Endothelial cell of umbilical vein (primary cell): Measurements from ENCODE around the gene ASS1.

Source experiments
- CTCF ChIP-seq, 2 donors: IDR thresholded peaks; 1 replicate in 1 of 2; 2 replicates in 1 of 2; pipeline ENCODE4 v1.5.1; 2011; ENCODE audit warnings: low read length in 2 of 2, mild to moderate bottlenecking in 2 of 2, moderate library complexity in 2 of 2, control low read depth in 1 of 2, inconsistent platforms in 1 of 2, low read depth in 1 of 2; ENCODE audit not compliant: insufficient read depth in 1 of 2; ENCODE audit errors: extremely low read depth in 1 of 2
- EZH2 ChIP-seq: IDR thresholded peaks from 2 replicates; pipeline ENCODE4 v1.6.1; 2012; ENCODE audit warnings: borderline replicate concordance, low read depth, mild to moderate bottlenecking, moderate library complexity, low read length, inconsistent platforms; ENCODE audit not compliant: severe bottlenecking
- POLR2A ChIP-seq: IDR thresholded peaks from 2 replicates; pipeline ENCODE4 v1.6.1; 2012; ENCODE audit warnings: low read depth, mild to moderate bottlenecking, control low read depth, low read length
- POLR2AphosphoS5 ChIP-seq: IDR thresholded peaks from 2 replicates; pipeline ENCODE4 v1.6.1; 2012; ENCODE audit warnings: low read depth, mild to moderate bottlenecking, control low read depth, low read length, moderate library complexity; ENCODE audit not compliant: insufficient read depth

GRCh38 chr9:130521715-130522114 lies 77.0 kb downstream of the ASS1 start:
- TF ChIP-seq POLR2A (no peak), POLR2AphosphoS5 (no peak), CTCF (IDR thresholded peaks at IDR 0.05; ENCODE audit: extremely low read depth in 1 of 2, insufficient read depth in 1 of 2, low read depth in 1 of 2, low read length in 2 of 2) (no peak), EZH2 (no peak)
